ENCODE data around the gene PIGC.

Gene PIGC

DNA sequence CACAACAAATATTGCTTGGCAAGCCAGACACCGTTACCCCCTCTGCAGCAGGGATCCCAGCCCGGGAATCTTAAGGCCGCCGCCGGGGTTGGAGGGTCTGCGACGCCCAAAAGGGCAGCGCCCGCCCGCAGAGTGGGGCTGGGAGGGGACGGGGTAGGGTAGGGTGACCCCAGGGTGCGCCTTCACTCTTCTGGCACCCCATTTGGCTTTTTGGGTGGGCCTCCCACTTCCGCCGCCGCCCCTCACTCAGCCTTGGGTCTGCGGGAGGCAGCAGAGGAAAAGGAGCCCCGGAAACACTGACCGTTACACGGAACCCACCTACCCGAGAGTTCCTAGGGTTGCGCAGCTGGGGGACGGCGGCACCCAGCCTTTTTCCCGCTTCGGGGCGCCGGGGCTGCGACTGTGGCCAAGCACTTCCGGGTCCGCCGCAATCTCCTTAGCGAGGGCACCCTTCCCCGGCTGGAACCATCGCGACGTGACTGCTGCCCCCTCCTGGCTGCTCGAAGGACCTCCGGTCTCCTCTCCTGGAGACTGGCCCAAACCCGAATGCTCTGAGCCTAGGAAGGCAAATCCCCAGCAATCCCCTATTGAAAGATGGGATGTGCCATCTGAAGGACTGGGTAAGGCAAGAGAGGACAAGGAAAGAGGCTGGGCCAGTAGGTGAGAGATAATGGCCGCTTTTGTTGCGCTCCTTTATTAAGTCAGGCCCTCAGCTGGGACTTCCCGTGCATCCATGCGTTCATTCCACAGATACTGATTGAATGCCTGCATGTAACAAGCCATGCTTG, at the start of gene PIGC:
TSS of gene PIGC (minus strand) at position 404 of the 788 bp plus-strand sequence. CDS start 1,447 bp downstream, outside the sequence.
- DNase-seq: peak; percentile 96
- peak within 1 kb of the TSS; percentile 72 for H3K27ac ChIP-seq

GRCh38 chr1:172492421-172492820, 48.6 kb upstream of the PIGC start:
- no peaks in the 10 kb centered on the region for H3K36me3 ChIP-seq
- TF ChIP-seq, protein P1, sequence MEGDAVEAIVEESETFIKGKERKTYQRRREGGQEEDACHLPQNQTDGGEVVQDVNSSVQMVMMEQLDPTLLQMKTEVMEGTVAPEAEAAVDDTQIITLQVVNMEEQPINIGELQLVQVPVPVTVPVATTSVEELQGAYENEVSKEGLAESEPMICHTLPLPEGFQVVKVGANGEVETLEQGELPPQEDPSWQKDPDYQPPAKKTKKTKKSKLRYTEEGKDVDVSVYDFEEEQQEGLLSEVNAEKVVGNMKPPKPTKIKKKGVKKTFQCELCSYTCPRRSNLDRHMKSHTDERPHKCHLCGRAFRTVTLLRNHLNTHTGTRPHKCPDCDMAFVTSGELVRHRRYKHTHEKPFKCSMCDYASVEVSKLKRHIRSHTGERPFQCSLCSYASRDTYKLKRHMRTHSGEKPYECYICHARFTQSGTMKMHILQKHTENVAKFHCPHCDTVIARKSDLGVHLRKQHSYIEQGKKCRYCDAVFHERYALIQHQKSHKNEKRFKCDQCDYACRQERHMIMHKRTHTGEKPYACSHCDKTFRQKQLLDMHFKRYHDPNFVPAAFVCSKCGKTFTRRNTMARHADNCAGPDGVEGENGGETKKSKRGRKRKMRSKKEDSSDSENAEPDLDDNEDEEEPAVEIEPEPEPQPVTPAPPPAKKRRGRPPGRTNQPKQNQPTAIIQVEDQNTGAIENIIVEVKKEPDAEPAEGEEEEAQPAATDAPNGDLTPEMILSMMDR (IDR thresholded peaks at IDR 0.05; ENCODE audit: low read depth, low read length): no peak

More for the DNA sequence above, at the start of gene PIGC:
- Histone ChIP-seq H3K4me3 (ENCODE audit: low read depth, low read length) (peak within 1 kb of the TSS; percentile 99), H3K36me3 (peaks cover 3% of the 10 kb centered on the region; the same call in 1 of the 2 replicates), H3K27me3 (ENCODE audit: insufficient read depth, low read depth, severe bottlenecking) (peaks cover 11% of the 10 kb centered on the region), H3K9me3 (ENCODE audit: severe bottlenecking) (no peaks in the 10 kb centered on the region)
- TF ChIP-seq, protein P1 (IDR thresholded peaks at IDR 0.05; ENCODE audit: low read depth, low read length): peak; percentile 97

GRCh38 chr1:172489847-172490246, 46.0 kb upstream of the PIGC start:
- Histone ChIP-seq H3K27me3 (ENCODE audit: insufficient read depth, low read depth, severe bottlenecking) (peaks cover 87% of the 10 kb centered on the region), H3K9me3 (ENCODE audit: severe bottlenecking) (no peaks in the 10 kb centered on the region), H3K4me3 (ENCODE audit: low read depth, low read length) (no peak overlapping the region), H3K36me3 (no peaks in the 10 kb centered on the region), H3K27ac (no peak overlapping the region)
- TF ChIP-seq, protein P1 (IDR thresholded peaks at IDR 0.05; ENCODE audit: low read depth, low read length): no peak
- no peak for DNase-seq

More at GRCh38 chr1:172492421-172492820, 48.6 kb upstream of the PIGC start:
- Histone ChIP-seq H3K27ac (no peak overlapping the region), H3K9me3 (ENCODE audit: severe bottlenecking) (no peaks in the 10 kb centered on the region), H3K27me3 (ENCODE audit: insufficient read depth, low read depth, severe bottlenecking) (peaks cover 81% of the 10 kb centered on the region), H3K4me3 (ENCODE audit: low read depth, low read length) (no peak overlapping the region)
- DNase-seq: no peak

- TF ChIP-seq, protein P1 (IDR thresholded peaks at IDR 0.05; ENCODE audit: low read depth, low read length): no peak
- Histone ChIP-seq H3K4me3 (ENCODE audit: low read depth, low read length) (no peak overlapping the region), H3K27ac (no peak overlapping the region), H3K27me3 (ENCODE audit: insufficient read depth, low read depth, severe bottlenecking) (peaks cover 87% of the 10 kb centered on the region), H3K9me3 (ENCODE audit: severe bottlenecking) (no peaks in the 10 kb centered on the region), H3K36me3 (no peaks in the 10 kb centered on the region)
- no peak for DNase-seq
Measured at GRCh38 chr1:172488393-172488792, 44.5 kb upstream of the PIGC start.

GRCh38 chr1:172487550-172487949, 43.7 kb upstream of the PIGC start:
- no peak overlapping the region for H3K4me3 ChIP-seq (ENCODE audit: low read depth, low read length)
- peaks cover 85% of the 10 kb centered on the region for H3K27me3 ChIP-seq (ENCODE audit: insufficient read depth, low read depth, severe bottlenecking)
- peak; percentile 82 for DNase-seq
- no peaks in the 10 kb centered on the region for H3K36me3 ChIP-seq
- H3K9me3 ChIP-seq (ENCODE audit: severe bottlenecking): no peaks in the 10 kb centered on the region
- H3K27ac ChIP-seq: no peak overlapping the region
- TF ChIP-seq, protein P1 (IDR thresholded peaks at IDR 0.05; ENCODE audit: low read depth, low read length): no peak

All from WERI-Rb-1 (cell line).